ENCODE data around the gene SYNE2. TPM values are rescaled to one million over a fixed set of nuclear protein-coding genes. Genes with fewer than 3 reads are reported as not detected.

SYNE2 gene
- polyA plus RNA-seq, 3 donors = 25.3 to 39.6 (median 32.3) TPM

GRCh38 chr14:64049616-64050381 lies 197.0 kb downstream of the SYNE2 start:
- WGBS, 3 donors = 88 to 92% (median 89%) methylated on average over 2 of the region's 2 CpGs
- H3K27ac ChIP-seq (ENCODE audit: low read depth, low read length) = no peak overlapping the region

DNA sequence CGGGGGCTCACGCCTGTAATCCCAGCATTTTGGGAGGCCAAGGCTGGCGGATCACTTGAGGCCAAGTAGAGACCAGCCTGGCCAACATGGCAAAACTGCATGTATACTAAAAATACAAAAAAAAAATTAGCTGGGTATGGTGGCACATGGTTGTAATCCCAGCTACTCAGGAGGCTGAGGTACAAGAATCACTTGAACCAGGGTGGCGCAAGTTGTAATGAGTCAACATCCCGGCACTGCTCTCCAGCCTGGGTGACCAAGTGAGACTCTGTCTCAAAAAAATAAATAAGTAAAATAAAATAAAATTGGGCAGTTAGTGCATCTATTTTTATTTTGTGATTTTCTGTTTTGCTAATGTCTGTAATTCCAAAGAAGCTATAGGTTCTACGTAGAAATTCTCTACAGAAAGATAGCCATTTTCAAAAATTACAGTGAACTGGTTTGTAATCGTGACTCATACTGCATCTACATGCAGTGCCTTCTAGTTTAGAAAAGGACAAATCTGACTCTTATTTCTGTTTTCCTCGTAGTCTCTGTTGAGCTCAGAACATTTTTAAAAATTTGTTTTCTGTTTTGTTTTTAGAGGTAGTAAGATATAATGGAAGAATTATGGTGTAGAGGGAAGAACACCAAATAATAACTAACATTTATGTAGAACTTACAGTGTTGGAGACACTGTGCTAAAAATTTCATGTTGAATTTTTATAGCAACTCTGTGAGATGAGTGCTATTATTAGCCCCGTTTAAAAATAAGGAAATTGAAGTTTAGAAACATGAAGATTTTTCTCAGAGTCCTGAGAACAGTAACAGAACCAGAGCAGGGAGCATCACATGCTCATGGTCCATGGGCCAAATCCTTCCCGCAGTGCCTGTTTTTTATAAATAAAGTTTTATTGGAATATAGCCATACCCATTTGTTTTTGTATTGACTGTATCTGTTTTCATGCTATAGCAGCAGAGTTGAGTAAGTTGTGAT lies 201.2 kb downstream of the SYNE2 start:
- H3K27ac ChIP-seq (ENCODE audit: low read depth, low read length) = no peak overlapping the region
- WGBS, 3 donors = 82 to 88% (median 85%) methylated on average over 10 of the region's 10 CpGs

DNA sequence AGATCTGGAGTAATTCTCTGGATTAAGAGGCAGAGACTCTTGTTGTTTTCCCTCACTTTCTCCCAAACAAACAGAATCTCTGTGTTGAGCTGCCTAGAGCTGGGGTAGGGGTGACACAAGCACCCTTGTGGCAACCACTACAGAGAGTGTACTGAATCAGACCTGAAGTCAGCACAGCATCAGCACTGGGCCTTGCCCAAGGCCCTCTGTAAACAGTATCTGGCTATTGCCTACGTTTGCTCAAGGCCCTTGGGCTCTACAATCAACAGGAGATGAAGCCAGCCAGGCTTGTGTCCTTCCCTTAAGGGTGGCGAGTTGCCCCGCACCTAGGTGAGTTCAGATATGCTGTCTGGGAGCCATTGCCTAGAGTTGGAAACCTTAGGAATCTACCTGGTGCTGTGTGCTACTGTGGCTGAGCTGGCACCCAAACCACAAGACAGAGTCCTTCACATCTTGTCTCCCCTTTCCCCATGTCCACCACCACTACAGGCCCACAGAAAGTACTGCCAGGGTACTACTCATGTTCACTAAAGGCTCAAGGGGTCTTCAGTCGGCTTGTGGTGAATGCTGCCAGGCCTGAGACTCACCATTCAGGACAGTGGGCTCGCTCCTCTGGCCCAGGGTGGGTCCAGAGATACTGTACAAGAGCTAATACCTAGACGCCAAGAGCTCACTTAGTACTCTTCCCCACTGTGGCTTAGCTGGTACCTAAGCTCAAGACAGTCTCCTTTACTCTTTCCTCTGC lies 206.8 kb downstream of the SYNE2 start:
- WGBS, 3 donors = 89 to 96% (median 93%) methylated on average over 6 of the region's 6 CpGs

DNA sequence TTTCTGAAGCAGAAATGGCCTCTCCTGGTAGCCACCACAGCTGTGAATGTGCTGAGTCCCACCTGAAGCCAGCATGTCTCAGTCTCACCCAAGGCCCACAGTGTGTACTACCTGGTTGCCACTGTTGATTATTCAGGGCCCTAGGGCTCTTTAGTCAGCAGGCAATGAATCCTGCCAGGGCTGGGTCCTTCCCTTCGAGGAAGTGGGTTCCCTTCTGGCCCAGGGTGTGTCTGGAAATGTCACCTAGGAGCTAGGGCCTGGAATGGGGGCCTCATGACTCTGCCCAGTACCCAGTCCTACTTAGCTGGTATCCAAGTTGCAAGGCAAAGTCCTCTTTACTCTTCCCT lies 207.4 kb downstream of the SYNE2 start:
- no peak overlapping the region for H3K27ac ChIP-seq (ENCODE audit: low read depth, low read length)
- WGBS, 3 donors = 90 to 96% (median 94%) methylated on average over 1 of the region's 1 CpG

More for the DNA sequence above, 206.8 kb downstream of the SYNE2 start:
- no peak overlapping the region for H3K27ac ChIP-seq (ENCODE audit: low read depth, low read length)

DNA sequence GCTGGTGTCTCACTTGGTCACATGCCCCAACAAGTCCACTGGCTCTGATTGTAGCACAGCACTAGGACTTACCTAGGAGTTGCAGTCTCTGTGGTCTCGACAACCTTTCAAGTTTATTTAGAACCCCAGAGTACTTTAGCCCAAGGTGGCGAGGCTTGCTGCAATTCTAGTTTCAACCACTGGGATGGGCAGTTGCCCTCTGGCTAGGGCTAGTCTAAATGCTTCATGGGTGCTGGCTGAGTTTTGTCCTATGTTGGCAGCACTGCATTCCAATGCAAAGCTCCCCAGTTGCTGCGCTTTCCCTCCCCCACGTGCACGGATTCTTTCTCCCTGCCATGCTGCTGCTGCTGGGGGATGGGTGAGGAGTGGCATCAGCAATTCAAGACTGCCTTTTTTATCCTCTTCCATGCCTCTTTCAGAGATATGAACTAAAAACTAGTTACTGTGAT lies 207.9 kb downstream of the SYNE2 start:
- WGBS, 3 donors = 84 to 95% (median 90%) methylated on average over 5 of the region's 5 CpGs
- H3K27ac ChIP-seq (ENCODE audit: low read depth, low read length) = no peak overlapping the region

DNA sequence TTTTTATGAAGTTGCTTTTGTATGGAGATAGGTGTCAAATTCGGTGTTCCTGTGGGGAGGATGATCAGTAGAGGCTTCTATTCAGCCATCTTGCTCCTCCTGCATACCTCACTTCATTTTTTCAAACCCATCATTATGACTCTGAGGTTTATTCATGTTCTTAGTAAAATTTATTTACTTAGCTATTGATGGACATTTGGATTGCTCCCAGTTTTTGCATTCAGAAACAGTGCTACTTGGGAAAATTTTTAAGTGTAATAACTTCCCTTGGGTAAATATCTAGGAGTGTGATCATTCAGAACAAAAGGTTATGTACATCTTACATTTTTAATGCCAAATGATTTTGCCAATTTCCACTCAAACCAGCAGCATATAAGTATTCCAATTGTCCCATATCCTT lies 208.3 kb downstream of the SYNE2 start:
- H3K27ac ChIP-seq (ENCODE audit: low read depth, low read length) = no peak overlapping the region
- 69 to 88% (median 88%) methylated on average over 1 of the region's 1 CpG for WGBS, 3 donors

- H3K27ac ChIP-seq (ENCODE audit: low read depth, low read length) = no peak overlapping the region
- WGBS, 3 donors = 95 to 98% (median 97%) methylated on average over 1 of the region's 1 CpG
Measured at GRCh38 chr14:64061706-64062105, 208.9 kb downstream of the SYNE2 start.

GRCh38 chr14:64062381-64063115 lies 209.7 kb downstream of the SYNE2 start:
- no peak overlapping the region for H3K27ac ChIP-seq (ENCODE audit: low read depth, low read length)
- WGBS, 3 donors = 68 to 81% (median 73%) methylated on average over 7 of the region's 7 CpGs

GRCh38 chr14:64064447-64064846 lies 211.6 kb downstream of the SYNE2 start:
- WGBS, 3 donors = 94 to 98% (median 95%) methylated on average over 2 of the region's 2 CpGs
- H3K27ac ChIP-seq (ENCODE audit: low read depth, low read length) = no peak overlapping the region

DNA sequence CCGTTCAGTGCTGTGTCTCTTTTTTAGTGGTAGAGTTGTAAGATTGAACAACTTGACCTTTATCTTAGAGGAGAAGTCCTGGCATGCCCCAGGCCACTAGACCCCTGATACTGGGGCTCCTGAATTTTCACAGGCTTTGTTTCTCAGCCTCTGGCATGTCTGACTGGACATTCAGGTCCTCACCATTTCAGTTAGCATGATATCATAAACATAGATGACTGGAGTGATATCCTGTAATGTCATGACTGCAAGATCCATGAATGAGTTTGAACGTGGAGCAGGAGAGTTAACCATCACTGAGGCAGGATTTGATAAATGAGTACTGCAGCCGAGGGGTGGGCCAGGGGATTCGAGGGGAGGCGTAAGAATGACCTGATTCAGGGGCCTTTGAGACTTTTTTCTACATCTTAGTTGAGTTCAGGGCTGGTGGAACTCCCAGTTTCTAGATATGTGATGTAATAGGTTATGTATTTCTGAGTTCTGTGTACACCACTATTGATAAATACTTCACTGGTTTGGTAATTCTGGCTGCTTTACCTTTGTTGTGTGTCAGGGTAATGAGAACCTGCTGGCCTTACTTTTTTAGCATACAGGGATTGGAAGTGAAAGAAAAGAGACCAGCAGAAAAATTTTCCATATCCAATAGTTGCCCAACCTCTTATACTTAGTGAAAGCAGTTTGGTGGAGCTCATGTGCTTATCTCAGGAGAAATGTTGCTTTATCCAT lies 217.0 kb downstream of the SYNE2 start:
- H3K27ac ChIP-seq (ENCODE audit: low read depth, low read length) = no peak overlapping the region
- WGBS, 3 donors = 67 to 81% (median 74%) methylated on average over 5 of the region's 5 CpGs

- no peak overlapping the region for H3K27ac ChIP-seq (ENCODE audit: low read depth, low read length)
- 70 to 73% (median 70%) methylated on average over 2 of the region's 2 CpGs for WGBS, 3 donors
Measured at GRCh38 chr14:64074961-64075612, 222.3 kb downstream of the SYNE2 start.

DNA sequence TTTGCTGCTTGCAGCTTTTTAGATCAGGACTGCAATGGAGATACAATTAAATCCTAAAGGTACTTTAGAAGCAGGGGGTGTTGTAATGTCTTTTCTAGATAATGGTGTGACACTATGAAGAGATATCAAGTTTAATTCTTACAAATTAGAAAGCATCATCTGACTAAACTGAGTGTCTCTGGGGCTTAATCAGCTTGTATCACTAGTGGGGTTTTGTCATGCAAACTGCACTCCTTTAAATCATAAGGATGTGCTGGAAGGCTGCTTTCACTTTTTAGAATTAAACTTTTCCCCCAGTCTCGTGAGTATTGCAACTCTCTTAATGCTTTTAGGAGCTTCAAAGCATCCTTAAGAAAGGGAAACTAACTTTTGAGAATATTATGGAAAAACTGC lies 222.8 kb downstream of the SYNE2 start:
- 64 to 81% (median 68%) methylated on average over 1 of the region's 1 CpG for WGBS, 3 donors
- H3K27ac ChIP-seq (ENCODE audit: low read depth, low read length) = no peak overlapping the region

GRCh38 chr14:64080452-64080851 lies 227.6 kb downstream of the SYNE2 start:
- no peak overlapping the region for H3K27ac ChIP-seq (ENCODE audit: low read depth, low read length)
- 89 to 95% (median 93%) methylated on average over 2 of the region's 2 CpGs for WGBS, 3 donors

GRCh38 chr14:64081174-64081746 lies 228.5 kb downstream of the SYNE2 start:
- no peak overlapping the region for H3K27ac ChIP-seq (ENCODE audit: low read depth, low read length)
- WGBS, 3 donors = 95 to 99% (median 99%) methylated on average over 3 of the region's 3 CpGs

DNA sequence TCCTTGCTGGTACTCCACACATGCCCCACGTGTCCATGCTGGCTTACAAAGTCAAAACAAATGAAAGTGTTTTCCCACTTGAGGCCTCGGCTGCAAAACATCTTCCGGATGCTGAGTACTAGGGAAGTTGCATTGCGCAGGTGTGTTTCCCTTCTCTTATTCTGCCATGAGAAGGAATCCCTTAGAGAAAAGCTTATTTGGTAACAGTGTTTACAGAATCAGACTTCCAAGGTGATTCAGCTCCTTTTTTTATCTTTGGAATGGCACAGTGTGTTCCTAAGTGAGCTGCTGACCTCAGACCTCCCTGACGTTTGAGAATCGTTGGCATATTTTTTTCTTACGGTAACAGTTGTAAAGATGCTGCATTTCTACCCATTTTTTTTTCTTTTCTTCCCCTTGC lies 230.0 kb downstream of the SYNE2 start:
- 62 to 74% (median 65%) methylated on average over 7 of the region's 7 CpGs for WGBS, 3 donors

DNA sequence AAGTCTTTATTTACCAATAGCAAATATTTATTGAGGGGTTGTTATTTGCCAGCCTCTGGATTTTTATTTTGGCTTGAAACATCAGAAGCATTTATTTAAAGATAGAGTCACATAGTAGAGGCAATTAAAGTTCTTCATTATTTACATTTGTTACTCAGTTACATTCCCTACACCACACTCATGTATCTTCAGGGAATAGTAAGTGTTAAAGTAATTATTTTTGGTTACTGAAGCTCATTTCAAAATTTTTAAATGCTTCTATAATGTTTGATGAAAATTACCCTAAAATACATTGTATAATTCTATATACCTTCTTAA lies 235.8 kb downstream of the SYNE2 start:
- H3K27ac ChIP-seq (ENCODE audit: low read depth, low read length) = no peak overlapping the region

More for the DNA sequence above, 230.0 kb downstream of the SYNE2 start:
- H3K27ac ChIP-seq (ENCODE audit: low read depth, low read length) = no peak overlapping the region

DNA sequence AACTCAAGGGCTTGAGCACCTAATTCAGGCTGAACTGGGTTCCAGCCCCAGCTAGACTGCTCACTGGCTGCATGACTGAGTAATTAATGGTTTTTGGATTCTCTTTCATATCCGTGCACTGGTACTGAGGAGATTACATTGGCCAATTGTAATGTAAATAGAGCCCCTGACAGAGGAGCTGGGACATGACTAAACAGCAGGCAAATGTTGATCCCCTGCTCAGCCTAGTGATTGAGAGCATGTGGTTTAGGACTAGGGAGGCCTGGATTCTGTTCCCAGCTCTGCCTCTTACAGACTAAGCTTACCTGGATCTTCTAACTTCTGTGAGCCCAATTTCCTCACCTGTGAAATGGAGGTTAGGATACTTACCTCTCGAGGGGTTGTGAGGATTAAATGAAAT lies 237.1 kb downstream of the SYNE2 start:
- no peak overlapping the region for H3K27ac ChIP-seq (ENCODE audit: low read depth, low read length)
- 79 to 87% (median 84%) methylated on average over 2 of the region's 2 CpGs for WGBS, 3 donors

All from adipose tissue (tissue), 3 donors.